Stimulated activated CD4-positive, alpha-beta T cell treated with anti-CD3 and anti-CD28 coated beads, Interleukin-15, amount 100 ng/mL, for 48 hours (primary cell): ENCODE data around the gene USP12.
"Not testable (repeated sequence)": the region's sequence is repeated elsewhere in the genome, so short reads cannot be mapped to it uniquely, and the experiment has no call there.

Source experiments
- DNase-seq, 2 donors: peaks; one replicate each; pipeline ENCODE4 v3.0.0-alpha.2; 2020; ENCODE audit warnings: low read depth in 2 of 2

Gene USP12

GRCh38 chr13:27079421-27079958 is 92.1 kb downstream of the USP12 start:
- DNase-seq = no peak

DNA sequence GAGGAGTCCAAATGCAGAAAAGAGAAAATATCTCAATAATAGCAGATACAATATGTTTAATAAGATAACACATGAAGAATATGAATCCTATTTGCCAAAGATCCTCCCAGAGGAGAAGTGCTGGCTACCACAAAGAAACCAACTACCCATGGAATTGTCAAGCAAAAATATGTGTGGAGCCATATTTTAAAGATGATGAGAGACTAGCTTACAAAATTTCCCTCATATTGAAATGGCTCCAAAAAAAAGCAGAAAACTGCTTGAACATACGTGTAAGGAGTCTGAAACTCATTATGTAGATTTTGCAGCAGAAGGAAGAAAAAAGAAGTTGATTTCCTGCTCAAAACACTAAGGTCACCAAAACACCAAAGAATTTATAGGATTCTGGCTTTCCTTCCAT is 94.2 kb downstream of the USP12 start:
- no peak for DNase-seq

DNA sequence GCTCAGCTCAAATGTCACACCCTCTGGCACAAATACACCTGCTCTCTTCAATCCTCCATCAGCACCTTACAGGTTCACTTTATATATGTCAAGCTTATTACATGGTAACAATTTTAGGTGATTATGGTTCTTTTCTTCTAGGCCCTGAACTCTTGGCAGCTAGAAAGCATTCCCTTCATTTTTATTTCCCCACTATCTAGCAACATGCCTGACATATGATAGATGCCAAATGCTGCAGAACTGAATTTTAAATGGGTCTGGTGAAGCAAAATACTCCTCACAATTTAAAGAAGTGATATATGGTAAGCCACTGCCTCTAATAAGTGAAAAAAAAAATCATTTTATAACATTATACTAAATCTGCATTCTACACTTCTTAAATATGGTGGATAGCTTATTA is 95.2 kb downstream of the USP12 start:
- DNase-seq = no peak

DNA sequence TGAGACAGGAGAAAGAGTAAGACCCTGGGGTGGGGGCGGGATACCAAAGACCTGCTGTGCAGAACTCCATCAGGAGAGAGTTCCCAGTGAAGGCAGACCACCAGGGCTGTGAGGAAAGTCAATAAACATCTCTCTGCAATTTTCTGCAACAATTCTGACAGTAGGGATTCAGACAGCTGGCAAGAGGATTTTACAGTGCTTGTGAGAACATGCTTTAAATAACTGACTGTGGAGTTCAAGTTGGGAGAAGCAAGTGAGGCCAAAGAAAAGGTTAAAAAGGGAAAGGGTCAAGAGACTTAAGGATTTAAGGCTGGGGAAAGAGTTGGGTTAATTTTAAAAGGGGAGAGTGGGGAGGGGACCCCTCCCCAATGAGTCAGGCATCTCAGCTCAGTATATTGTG is 98.4 kb downstream of the USP12 start:
- no peak for DNase-seq

GRCh38 chr13:27066123-27066522 is 105.5 kb downstream of the USP12 start:
- DNase-seq = not testable (repeated sequence)

- no peak for DNase-seq
Measured at GRCh38 chr13:27065582-27065981, 106.0 kb downstream of the USP12 start.

DNA sequence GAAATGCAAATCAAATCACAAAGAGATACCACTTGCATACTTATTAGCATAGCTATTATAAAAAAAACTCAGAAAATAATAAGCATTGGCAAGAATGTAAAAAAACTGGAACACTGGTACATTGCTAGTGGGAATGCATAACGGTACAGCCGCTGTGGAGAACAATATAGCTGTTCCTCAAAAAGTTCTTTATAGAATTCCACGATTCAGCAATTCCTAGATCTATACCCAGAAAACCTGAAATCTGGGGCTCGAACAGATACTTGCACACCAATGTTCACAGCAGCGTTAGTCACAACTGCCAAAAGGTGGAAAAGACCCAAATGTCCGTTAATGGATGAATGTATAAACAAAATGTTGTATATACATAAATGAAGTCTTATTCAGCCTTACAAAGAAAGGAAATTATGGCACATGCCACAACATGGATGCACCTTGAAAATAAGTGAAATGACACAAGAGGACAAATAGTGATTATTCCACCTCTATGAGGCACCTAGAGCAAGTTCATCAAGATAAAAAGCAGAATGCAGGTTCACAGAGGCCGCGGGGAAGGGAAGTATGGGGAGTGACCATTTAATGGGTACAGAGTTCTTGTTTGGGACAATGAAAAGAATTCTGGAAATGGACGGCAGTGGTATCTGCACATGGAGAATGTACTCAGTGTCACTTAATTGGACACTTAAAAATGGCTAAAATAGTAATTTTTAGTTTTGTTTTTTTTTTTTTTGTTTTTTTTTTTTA is 107.2 kb downstream of the USP12 start:
- no peak for DNase-seq

- no peak for DNase-seq
Measured at GRCh38 chr13:27057817-27058216, 113.8 kb downstream of the USP12 start.

DNA sequence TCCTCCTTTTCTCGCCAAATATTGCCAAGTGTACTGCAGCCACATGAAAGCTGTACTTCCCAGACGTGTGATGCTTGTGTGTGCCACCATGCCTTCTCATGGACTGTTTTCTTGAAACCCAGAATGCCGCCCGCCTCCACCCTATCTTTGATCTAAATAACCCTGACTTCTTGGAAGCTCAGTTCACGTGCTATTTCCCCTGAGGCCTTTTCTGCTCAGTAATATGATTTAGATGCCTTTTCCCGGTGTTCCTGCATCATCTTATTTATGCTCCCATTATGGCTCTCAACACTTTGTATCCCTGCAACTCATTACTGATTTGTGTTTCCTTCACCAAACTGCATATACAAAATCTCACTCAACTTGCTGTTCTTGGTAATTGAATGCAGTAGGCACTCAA is 116.1 kb downstream of the USP12 start:
- no peak for DNase-seq

GRCh38 chr13:27054760-27055159 is 116.9 kb downstream of the USP12 start:
- no peak for DNase-seq

DNA sequence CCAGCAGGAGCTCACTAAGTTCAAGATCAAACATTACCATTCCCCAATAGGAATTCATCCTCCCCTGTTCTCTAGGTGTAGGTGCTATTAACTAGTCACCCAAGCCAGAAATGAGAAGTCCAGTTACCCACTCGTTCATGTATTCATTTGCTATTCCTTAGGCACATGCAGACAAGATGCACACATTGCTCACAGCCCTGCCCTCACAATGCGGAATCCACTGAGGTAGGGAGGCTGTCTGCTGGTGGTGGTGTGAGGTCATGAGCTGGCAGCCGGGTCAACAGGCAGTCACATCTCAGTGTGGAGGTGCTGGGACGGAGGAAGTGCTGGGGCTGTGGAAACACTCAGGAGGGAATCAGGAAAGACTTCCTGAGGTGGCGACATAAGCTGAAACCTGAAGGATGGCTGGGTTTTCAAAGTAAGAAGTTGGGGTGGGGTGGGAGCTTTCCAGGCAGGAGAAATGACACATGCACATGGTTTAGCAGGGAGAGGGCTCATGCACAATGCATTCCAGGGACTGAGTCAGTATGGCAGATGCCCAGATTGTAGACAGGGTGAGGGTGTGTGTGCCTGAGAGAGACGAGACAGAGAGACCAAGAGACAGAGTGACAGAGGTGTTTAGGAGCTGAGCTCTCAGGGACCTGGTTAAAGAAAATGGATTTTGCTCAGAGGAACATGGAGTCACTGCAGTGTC is 117.6 kb downstream of the USP12 start:
- DNase-seq = no peak

DNA sequence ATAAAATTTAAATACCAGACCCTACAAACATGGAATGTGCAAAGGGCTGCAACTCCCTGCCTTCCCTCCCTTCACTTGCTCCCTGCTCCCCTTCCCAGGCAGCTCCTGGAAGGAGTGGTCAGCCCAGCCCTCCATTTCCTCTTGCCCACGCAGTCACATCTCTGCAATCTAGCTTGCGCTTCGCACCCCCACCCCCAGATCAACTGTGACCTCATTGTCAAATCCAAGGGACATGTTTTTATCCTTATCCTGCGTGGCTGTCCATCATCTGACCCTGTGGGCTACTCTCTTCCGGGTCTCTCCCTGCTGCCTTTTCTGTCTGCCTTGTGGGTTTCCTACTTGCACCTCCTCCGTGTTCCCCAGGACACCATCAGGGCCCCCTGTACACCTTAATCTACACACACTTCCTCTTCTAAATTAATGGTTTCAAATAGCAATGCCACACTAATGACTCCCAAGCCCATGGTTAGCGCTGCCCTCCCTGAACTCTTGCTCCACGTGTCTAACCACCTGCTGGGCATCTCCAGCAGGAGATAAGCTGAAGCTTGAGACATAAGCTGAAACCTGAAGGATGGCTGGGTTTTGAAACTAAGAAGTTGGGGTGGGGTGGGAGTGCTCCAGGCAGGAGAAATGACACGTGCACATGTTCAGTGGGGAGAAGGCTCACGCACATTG is 118.3 kb downstream of the USP12 start:
- DNase-seq = no peak

- no peak for DNase-seq
Measured at GRCh38 chr13:27052551-27053208, 118.9 kb downstream of the USP12 start.

GRCh38 chr13:27047081-27047480 is 124.5 kb downstream of the USP12 start:
- no peak for DNase-seq

- no peak for DNase-seq
Measured at GRCh38 chr13:27044837-27045570, 126.6 kb downstream of the USP12 start.

GRCh38 chr13:27043013-27043412 is 128.6 kb downstream of the USP12 start:
- DNase-seq = peak in 1 of 2 donors; percentile 6

DNA sequence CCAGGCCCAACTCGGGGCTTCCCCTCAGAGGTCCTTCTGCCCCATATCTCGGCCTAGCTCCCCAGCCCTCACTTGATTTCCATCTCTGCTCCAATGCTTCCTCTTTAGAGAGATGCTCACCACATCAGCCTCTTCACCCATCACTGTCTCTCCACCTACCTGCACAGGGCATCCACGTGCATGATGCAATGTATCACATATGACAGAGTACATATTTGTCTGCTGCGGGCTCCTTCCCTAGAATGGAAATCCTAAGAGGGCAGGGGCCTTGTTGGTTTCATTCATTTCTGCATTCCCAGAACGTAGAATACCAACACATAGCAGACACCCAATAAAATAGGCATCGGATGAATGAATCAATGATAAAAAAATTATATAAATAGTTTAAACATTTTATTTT is 130.3 kb downstream of the USP12 start:
- DNase-seq = no peak

DNA sequence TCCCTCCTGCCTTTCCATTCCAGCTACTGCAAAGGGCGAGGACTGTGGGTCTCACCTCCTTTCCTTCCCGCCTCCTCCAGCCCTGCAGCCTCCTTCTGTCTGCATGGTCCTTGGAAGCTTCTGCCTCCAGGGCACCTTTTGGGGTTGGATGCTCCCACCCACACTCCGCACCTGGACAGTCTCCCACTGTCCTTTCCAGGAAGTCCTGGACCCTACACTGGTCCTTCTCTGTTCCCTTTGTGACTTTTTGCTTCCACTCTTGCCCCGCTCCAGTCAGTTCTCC is 130.8 kb downstream of the USP12 start:
- no peak for DNase-seq

GRCh38 chr13:27039171-27039701 is 132.4 kb downstream of the USP12 start:
- DNase-seq = no peak

DNA sequence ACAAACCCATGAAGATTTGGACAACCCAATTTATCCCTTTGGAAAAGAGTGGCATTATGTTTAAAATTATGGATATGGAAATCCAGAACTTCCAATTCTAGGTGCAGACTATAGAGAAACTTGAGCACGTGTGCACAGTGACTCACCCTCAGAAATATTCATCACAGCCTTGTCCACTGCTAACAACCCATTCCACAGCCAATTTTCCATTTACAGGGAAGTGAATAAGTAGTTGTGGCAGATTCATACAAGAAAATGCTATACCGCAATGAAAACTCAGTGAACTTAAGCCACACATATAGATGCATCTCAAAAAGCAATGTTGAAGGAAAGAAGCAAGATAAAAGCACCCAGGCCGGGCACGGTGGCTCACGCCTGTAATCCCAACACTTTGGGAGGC is 133.3 kb downstream of the USP12 start:
- no peak for DNase-seq

- DNase-seq = no peak
Measured at GRCh38 chr13:27037571-27037970, 134.0 kb downstream of the USP12 start.
